NCI-H69 (cell line): Measurements from ENCODE around the gene LMAN1L.

Experiments used
- DNase-seq: peaks from one replicate; lab custom pipeline; 2025; lab: John Stamatoyannopoulos, UW

The LMAN1L gene

DNA sequence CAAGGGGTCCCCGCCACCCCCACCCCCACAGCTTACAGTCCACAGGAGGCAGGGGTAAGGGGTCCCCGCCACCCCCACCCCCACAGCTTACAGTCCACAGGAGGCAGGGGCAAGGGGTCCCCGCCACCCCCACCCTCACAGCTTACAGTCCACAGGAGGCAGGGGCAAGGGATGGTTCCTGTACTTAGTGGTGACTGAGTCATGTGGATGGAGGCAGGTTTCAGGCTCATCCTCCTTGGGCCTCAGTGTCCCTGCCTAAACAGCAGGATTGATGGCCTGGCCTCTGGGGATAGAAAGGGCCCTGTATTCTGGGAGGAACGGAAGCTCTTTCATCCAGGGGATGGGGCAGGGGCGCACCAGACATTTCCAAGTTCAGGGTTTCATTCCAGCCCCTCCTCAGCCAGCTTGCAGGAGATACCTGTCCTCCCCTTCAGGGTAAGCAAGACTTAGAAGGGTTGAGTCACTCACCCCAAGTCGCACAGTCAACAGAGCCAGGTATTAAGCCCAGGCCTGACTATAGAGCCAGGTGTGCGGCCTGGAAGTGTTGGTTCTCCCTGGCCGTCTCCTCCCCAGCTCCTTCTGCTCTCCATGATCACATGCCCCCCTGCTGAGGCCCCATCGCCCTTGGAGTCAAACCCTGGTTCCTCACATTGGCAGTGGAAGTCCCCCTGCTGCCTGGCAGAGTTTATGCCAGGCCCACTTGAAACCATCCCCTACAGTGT is 18.2 kb upstream of the LMAN1L start:
- DNase-seq = no peak

- no peak for DNase-seq
These were observed 17.7 kb upstream of the LMAN1L start for GRCh38 chr15:74794970-74795349.

- DNase-seq = no peak
These were observed 16.5 kb upstream of the LMAN1L start for GRCh38 chr15:74795966-74796625.

GRCh38 chr15:74798388-74799254 is 14.0 kb upstream of the LMAN1L start:
- DNase-seq = no peak

GRCh38 chr15:74799255-74799855 is 13.3 kb upstream of the LMAN1L start:
- DNase-seq = no peak

DNA sequence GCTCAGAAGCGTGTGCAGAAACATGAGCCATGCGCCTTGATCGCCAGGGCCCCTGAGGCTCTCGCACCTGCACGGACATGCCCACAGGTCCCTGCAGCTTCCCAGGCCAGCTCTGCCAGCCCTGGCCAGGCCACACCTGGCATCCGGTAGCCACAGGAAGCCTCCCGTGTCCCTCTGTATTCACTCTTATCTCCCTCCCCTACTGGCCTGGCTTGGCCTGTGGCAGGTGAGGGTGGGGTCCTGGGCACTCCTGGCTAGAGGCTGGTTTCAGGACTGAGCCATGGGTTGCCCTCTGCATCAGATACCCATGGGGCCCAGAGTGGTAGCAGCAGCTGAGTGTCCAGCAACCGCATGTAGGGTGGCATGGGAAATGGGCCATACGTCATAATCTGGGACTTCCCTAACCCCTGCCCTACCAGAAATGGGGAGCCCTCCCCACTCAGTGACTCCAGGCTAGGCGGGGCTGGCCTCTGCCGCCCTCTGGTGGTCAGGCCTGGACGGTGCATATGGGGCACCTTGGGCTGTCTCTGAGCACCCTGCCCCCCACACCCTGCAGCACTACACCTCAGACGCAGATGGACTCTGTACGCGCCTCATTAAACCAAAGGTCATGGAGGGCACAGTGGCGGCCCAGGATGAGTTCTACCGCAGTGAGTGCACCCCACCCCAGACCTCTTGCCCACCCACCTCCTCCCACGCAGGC is 12.6 kb upstream of the LMAN1L start:
- peak; percentile 76 for DNase-seq

- DNase-seq = no peak
These were observed 12.0 kb upstream of the LMAN1L start for GRCh38 chr15:74800559-74801094.

DNA sequence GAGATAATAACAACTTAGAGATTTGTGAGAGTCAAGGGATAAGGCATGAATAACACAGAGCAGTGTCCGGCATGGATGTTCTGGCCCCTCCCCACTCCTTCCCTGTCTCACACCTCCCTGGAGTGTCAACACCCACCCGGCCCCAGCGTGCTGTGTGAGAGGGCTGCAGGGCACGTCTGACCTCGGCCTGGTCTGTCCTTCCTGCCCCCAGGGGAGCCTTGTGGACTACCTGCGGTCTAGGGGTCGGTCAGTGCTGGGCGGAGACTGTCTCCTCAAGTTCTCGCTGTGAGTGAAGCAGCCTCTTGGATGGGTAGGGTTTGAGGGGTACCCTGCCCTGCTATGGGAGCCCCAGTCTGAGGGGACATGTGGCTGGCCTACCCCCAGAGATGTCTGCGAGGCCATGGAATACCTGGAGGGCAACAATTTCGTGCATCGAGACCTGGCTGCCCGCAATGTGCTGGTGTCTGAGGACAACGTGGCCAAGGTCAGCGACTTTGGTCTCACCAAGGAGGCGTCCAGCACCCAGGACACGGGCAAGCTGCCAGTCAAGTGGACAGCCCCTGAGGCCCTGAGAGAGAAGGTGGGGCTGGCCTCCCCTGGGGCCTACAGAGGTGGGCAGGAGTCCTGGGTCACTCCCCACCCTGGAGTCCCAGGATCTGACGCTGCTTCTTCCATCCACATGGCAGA is 11.2 kb upstream of the LMAN1L start:
- no peak for DNase-seq

DNA sequence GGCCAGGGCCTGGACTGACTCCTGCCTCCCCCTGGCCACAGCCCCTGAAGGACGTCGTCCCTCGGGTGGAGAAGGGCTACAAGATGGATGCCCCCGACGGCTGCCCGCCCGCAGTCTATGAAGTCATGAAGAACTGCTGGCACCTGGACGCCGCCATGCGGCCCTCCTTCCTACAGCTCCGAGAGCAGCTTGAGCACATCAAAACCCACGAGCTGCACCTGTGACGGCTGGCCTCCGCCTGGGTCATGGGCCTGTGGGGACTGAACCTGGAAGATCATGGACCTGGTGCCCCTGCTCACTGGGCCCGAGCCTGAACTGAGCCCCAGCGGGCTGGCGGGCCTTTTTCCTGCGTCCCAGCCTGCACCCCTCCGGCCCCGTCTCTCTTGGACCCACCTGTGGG is 10.3 kb upstream of the LMAN1L start:
- DNase-seq = no peak

- DNase-seq = no peak
These were observed 9.7 kb upstream of the LMAN1L start for GRCh38 chr15:74802862-74803447.

GRCh38 chr15:74804935-74805334 is 7.7 kb upstream of the LMAN1L start:
- DNase-seq = no peak

GRCh38 chr15:74807282-74807681 is 5.4 kb upstream of the LMAN1L start:
- no peak for DNase-seq

- no peak for DNase-seq
These were observed 4.4 kb upstream of the LMAN1L start for GRCh38 chr15:74808078-74808839.

GRCh38 chr15:74808840-74809229 is 3.8 kb upstream of the LMAN1L start:
- DNase-seq = no peak

DNA sequence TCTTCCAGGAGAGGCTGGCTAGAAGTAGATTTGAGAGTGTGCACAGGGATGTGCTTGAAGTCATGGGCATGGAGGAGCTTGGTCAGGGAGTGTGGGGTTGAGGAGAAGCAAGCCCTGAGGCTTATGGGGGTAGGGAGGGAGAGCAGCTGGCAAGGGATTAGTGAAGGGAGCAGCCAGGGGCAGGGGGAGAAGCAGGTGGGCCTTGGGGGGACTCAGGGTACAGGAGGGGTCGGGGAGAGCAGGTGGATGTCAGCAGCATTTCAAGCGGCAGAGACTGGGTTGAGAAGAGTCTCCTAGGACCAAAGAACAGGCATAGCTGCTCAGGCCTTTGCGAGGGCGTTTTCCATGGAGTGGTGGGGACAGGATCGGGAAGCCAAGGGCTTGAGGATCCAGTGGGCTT is 3.4 kb upstream of the LMAN1L start:
- DNase-seq = no peak

- DNase-seq = no peak
These were observed 2.7 kb upstream of the LMAN1L start for GRCh38 chr15:74809956-74810355.

DNA sequence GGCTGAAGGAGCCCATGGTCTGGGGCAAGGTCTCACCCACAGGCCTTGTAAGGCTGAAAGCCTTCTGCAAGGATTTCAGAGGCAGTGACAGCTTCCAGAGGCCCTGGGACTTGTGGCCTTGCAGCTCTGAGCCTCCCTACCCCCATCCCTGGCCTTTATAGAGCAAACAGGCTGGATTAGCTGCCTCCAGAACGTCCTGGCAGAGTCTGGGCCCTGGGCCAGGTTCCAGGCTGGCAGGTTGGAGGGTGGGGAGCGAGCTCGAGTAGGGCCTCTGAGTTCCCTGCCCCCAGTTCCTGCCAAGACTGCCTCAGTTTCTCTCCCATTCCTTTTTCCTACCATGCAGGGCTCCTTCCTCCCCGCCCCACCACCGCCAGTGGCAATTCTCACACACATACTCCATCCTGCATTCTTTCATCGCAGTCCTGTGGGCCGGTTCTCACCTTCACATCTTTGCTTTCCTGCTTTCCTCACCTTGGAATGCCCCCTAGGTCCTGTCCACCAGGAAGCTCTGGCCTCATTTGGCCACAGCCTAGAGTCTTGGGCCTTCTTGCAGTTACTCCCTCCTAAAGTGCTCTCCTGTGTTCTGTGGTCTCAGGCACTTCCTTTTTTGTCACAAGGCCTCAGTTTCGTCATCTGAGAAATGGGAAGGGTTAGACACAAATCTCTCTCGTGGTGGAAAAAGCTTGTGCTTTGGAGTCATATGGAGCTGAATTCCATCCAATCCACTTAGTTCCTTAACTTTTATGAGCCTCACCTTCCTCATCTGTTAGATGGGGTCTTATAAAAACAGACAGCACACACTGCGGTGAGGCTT is 2.7 kb downstream of the LMAN1L start:
- no peak for DNase-seq

GRCh38 chr15:74815961-74816360 is 3.3 kb downstream of the LMAN1L start:
- DNase-seq = no peak
